ENCODE results near the gene MACROD1.

MACROD1 gene

GRCh38 chr11:64032050-64032449, 133.9 kb downstream of the MACROD1 start:
- no peak overlapping the region; the same call in 1 of the 2 replicates for H3K4me3 ChIP-seq (ENCODE audit: low read length)
- no peaks in the 10 kb centered on the region for H3K9me3 ChIP-seq (ENCODE audit: control insufficient read depth, insufficient read depth, low read length)
- peaks cover 29% of the 10 kb centered on the region for H3K27me3 ChIP-seq (ENCODE audit: control insufficient read depth, insufficient read depth, low read length)
- no peaks in the 10 kb centered on the region for H3K36me3 ChIP-seq (ENCODE audit: control insufficient read depth, insufficient read depth, low read length)
- no CpG with 5 or more reads among the region's 4 CpGs for WGBS (ENCODE audit: insufficient coverage, insufficient read length)
- no peak for DNase-seq (ENCODE audit: low read depth, low spot score)
- peaks cover 18% of the 10 kb centered on the region for H3K4me1 ChIP-seq (ENCODE audit: control insufficient read depth, insufficient read depth, low read length)
- no peak overlapping the region for H3K27ac ChIP-seq (ENCODE audit: low read length)

GRCh38 chr11:64031001-64031400, 134.9 kb downstream of the MACROD1 start:
- H3K4me1 ChIP-seq (ENCODE audit: control insufficient read depth, insufficient read depth, low read length): peaks cover 18% of the 10 kb centered on the region
- no peak for DNase-seq (ENCODE audit: low read depth, low spot score)
- no peaks in the 10 kb centered on the region for H3K36me3 ChIP-seq (ENCODE audit: control insufficient read depth, insufficient read depth, low read length)
- H3K4me3 ChIP-seq (ENCODE audit: low read length): no peak overlapping the region
- no peak overlapping the region for H3K27ac ChIP-seq (ENCODE audit: low read length)
- H3K9me3 ChIP-seq (ENCODE audit: control insufficient read depth, insufficient read depth, low read length): no peaks in the 10 kb centered on the region
- H3K27me3 ChIP-seq (ENCODE audit: control insufficient read depth, insufficient read depth, low read length): peaks cover 22% of the 10 kb centered on the region
- no CpG with 5 or more reads among the region's 3 CpGs for WGBS (ENCODE audit: insufficient coverage, insufficient read length)

- DNase-seq (ENCODE audit: low read depth, low spot score): no peak
- peaks cover 17% of the 10 kb centered on the region for H3K4me1 ChIP-seq (ENCODE audit: control insufficient read depth, insufficient read depth, low read length)
- no CpG with 5 or more reads among the region's 8 CpGs for WGBS (ENCODE audit: insufficient coverage, insufficient read length)
- peaks cover 16% of the 10 kb centered on the region for H3K27me3 ChIP-seq (ENCODE audit: control insufficient read depth, insufficient read depth, low read length)
- no peaks in the 10 kb centered on the region for H3K9me3 ChIP-seq (ENCODE audit: control insufficient read depth, insufficient read depth, low read length)
- no peaks in the 10 kb centered on the region for H3K36me3 ChIP-seq (ENCODE audit: control insufficient read depth, insufficient read depth, low read length)
- H3K4me3 ChIP-seq (ENCODE audit: low read length): no peak overlapping the region
- H3K27ac ChIP-seq (ENCODE audit: low read length): no peak overlapping the region
Measured at GRCh38 chr11:64029773-64030172, 136.1 kb downstream of the MACROD1 start.

GRCh38 chr11:64028398-64029115, 137.4 kb downstream of the MACROD1 start:
- Histone ChIP-seq H3K4me1 (ENCODE audit: control insufficient read depth, insufficient read depth, low read length) (peaks cover 22% of the 10 kb centered on the region), H3K9me3 (ENCODE audit: control insufficient read depth, insufficient read depth, low read length) (no peaks in the 10 kb centered on the region), H3K36me3 (ENCODE audit: control insufficient read depth, insufficient read depth, low read length) (no peaks in the 10 kb centered on the region), H3K27me3 (ENCODE audit: control insufficient read depth, insufficient read depth, low read length) (peaks cover 12% of the 10 kb centered on the region; the same call in 1 of the 2 replicates), H3K4me3 (ENCODE audit: low read length) (no peak overlapping the region), H3K27ac (ENCODE audit: low read length) (no peak overlapping the region)
- WGBS (ENCODE audit: insufficient coverage, insufficient read length): no CpG with 5 or more reads among the region's 22 CpGs
- DNase-seq (ENCODE audit: low read depth, low spot score): peak; percentile 52

GRCh38 chr11:64027651-64028397, 138.1 kb downstream of the MACROD1 start:
- peaks cover 10% of the 10 kb centered on the region; the same call in 1 of the 2 replicates for H3K27me3 ChIP-seq (ENCODE audit: control insufficient read depth, insufficient read depth, low read length)
- H3K27ac ChIP-seq (ENCODE audit: low read length): no peak overlapping the region
- no peak overlapping the region for H3K4me3 ChIP-seq (ENCODE audit: low read length)
- no peak for DNase-seq (ENCODE audit: low read depth, low spot score)
- peaks cover 22% of the 10 kb centered on the region for H3K4me1 ChIP-seq (ENCODE audit: control insufficient read depth, insufficient read depth, low read length)
- no peaks in the 10 kb centered on the region for H3K9me3 ChIP-seq (ENCODE audit: control insufficient read depth, insufficient read depth, low read length)
- no CpG with 5 or more reads among the region's 20 CpGs for whole genome bisulfite sequencing (ENCODE audit: insufficient coverage, insufficient read length)
- H3K36me3 ChIP-seq (ENCODE audit: control insufficient read depth, insufficient read depth, low read length): no peaks in the 10 kb centered on the region

- H3K36me3 ChIP-seq (ENCODE audit: control insufficient read depth, insufficient read depth, low read length): no peaks in the 10 kb centered on the region
- WGBS (ENCODE audit: insufficient coverage, insufficient read length): no CpG with 5 or more reads among the region's 7 CpGs
- H3K4me3 ChIP-seq (ENCODE audit: low read length): no peak overlapping the region
- no peak for DNase-seq (ENCODE audit: low read depth, low spot score)
- peaks cover 22% of the 10 kb centered on the region for H3K4me1 ChIP-seq (ENCODE audit: control insufficient read depth, insufficient read depth, low read length)
- peaks cover 2% of the 10 kb centered on the region; the same call in 1 of the 2 replicates for H3K27me3 ChIP-seq (ENCODE audit: control insufficient read depth, insufficient read depth, low read length)
- H3K27ac ChIP-seq (ENCODE audit: low read length): no peak overlapping the region
- H3K9me3 ChIP-seq (ENCODE audit: control insufficient read depth, insufficient read depth, low read length): no peaks in the 10 kb centered on the region
Measured at GRCh38 chr11:64026575-64027205, 139.2 kb downstream of the MACROD1 start.

- Histone ChIP-seq H3K27me3 (ENCODE audit: control insufficient read depth, insufficient read depth, low read length) (no peaks in the 10 kb centered on the region; the same call in 1 of the 2 replicates), H3K36me3 (ENCODE audit: control insufficient read depth, insufficient read depth, low read length) (no peaks in the 10 kb centered on the region), H3K4me3 (ENCODE audit: low read length) (no peak overlapping the region), H3K27ac (ENCODE audit: low read length) (no peak overlapping the region), H3K4me1 (ENCODE audit: control insufficient read depth, insufficient read depth, low read length) (peaks cover 29% of the 10 kb centered on the region), H3K9me3 (ENCODE audit: control insufficient read depth, insufficient read depth, low read length) (no peaks in the 10 kb centered on the region)
- no peak for DNase-seq (ENCODE audit: low read depth, low spot score)
- WGBS (ENCODE audit: insufficient coverage, insufficient read length): no CpG with 5 or more reads among the region's 4 CpGs
Measured at GRCh38 chr11:64025205-64025604, 140.7 kb downstream of the MACROD1 start.

- no CpG with 5 or more reads among the region's 20 CpGs for WGBS (ENCODE audit: insufficient coverage, insufficient read length)
- no peaks in the 10 kb centered on the region for H3K36me3 ChIP-seq (ENCODE audit: control insufficient read depth, insufficient read depth, low read length)
- H3K27me3 ChIP-seq (ENCODE audit: control insufficient read depth, insufficient read depth, low read length): no peaks in the 10 kb centered on the region; the same call in 1 of the 2 replicates
- DNase-seq (ENCODE audit: low read depth, low spot score): no peak
- H3K9me3 ChIP-seq (ENCODE audit: control insufficient read depth, insufficient read depth, low read length): no peaks in the 10 kb centered on the region
- H3K27ac ChIP-seq (ENCODE audit: low read length): no peak overlapping the region
- no peak overlapping the region for H3K4me3 ChIP-seq (ENCODE audit: low read length)
- peaks cover 28% of the 10 kb centered on the region for H3K4me1 ChIP-seq (ENCODE audit: control insufficient read depth, insufficient read depth, low read length)
Measured at GRCh38 chr11:64023712-64024710, 141.9 kb downstream of the MACROD1 start.

GRCh38 chr11:64022125-64022784, 143.7 kb downstream of the MACROD1 start:
- Histone ChIP-seq H3K27me3 (ENCODE audit: control insufficient read depth, insufficient read depth, low read length) (no peaks in the 10 kb centered on the region; the same call in 1 of the 2 replicates), H3K9me3 (ENCODE audit: control insufficient read depth, insufficient read depth, low read length) (no peaks in the 10 kb centered on the region), H3K36me3 (ENCODE audit: control insufficient read depth, insufficient read depth, low read length) (no peaks in the 10 kb centered on the region), H3K4me3 (ENCODE audit: low read length) (no peak overlapping the region), H3K4me1 (ENCODE audit: control insufficient read depth, insufficient read depth, low read length) (peaks cover 15% of the 10 kb centered on the region), H3K27ac (ENCODE audit: low read length) (no peak overlapping the region)
- no CpG with 5 or more reads among the region's 14 CpGs for WGBS (ENCODE audit: insufficient coverage, insufficient read length)
- DNase-seq (ENCODE audit: low read depth, low spot score): no peak
